CD14-positive monocyte (primary cell): ENCODE results near the gene PKD1L1. TPM values are rescaled to one million over a fixed set of nuclear protein-coding genes. Genes with fewer than 3 reads are reported as not detected.
A peak's percentile ranks its signal among the peaks of the same experiment; 100 is the strongest.

Experiments used
- DNase-seq, 3 donors: peaks; one replicate each; pipeline ENCODE4 v3.0.0-alpha.2; 2011 to 2022
- H2AFZ ChIP-seq: 2 replicates; pipeline ENCODE4 v1.6.0; 2012; ENCODE audit warnings: mild to moderate bottlenecking, low read depth, low read length, inconsistent platforms; ENCODE audit not compliant: insufficient read depth, poor library complexity, severe bottlenecking
- H3K27ac ChIP-seq, 2 donors: 1 replicate in 1 of 2; 2 replicates in 1 of 2; pipeline ENCODE4 v1.5.1; 2012 to 2013; ENCODE audit warnings: low read length in 2 of 2, control low read depth in 1 of 2, inconsistent platforms in 1 of 2, low read depth in 1 of 2, mild to moderate bottlenecking in 1 of 2
- H3K27me3 ChIP-seq, 2 donors: one replicate each; pipeline versions ENCODE4 v1.6.0 to v1.6.1; 2011 to 2013; ENCODE audit warnings: low read length in 2 of 2; ENCODE audit not compliant: control insufficient read depth in 2 of 2, insufficient read depth in 2 of 2
- H3K36me3 ChIP-seq, 2 donors: replicated peaks in 1 of 2; 1 replicate in 1 of 2; 2 replicates in 1 of 2; pipeline versions ENCODE4 v1.5.1 to v1.6.1; 2012 to 2013; ENCODE audit warnings: low read length in 2 of 2, control low read depth in 1 of 2, inconsistent platforms in 1 of 2, mild to moderate bottlenecking in 1 of 2; ENCODE audit not compliant: insufficient read depth in 2 of 2, control insufficient read depth in 1 of 2
- H3K4me1 ChIP-seq, 2 donors: 1 replicate in 1 of 2; 2 replicates in 1 of 2; pipeline versions ENCODE4 v1.5.1 to v1.6.1; 2012 to 2013; ENCODE audit warnings: low read length in 2 of 2, control low read depth in 1 of 2, inconsistent platforms in 1 of 2, mild to moderate bottlenecking in 1 of 2, moderate library complexity in 1 of 2; ENCODE audit not compliant: insufficient read depth in 2 of 2, control insufficient read depth in 1 of 2
- H3K4me2 ChIP-seq: replicated peaks from 2 replicates; pipeline ENCODE3; 2012; ENCODE audit warnings: low read length, moderate library complexity, mild to moderate bottlenecking; ENCODE audit not compliant: poor library complexity, severe bottlenecking; ENCODE audit errors: extremely low read depth
- H3K4me3 ChIP-seq, 3 experiments: fragments of 200-600 bp in 1 of 3; sonication (generic) in 1 of 3; replicated peaks in 1 of 3; 1 replicate in 2 of 3; 2 replicates in 1 of 3; pipeline ENCODE4 v1.5.1; 2011 to 2013; ENCODE audit warnings: low read length in 3 of 3, mild to moderate bottlenecking in 3 of 3, control low read depth in 2 of 3, low read depth in 2 of 3, inconsistent platforms in 1 of 3, moderate library complexity in 1 of 3
- H3K79me2 ChIP-seq: 2 replicates; pipeline ENCODE4 v1.6.0; 2012; ENCODE audit warnings: mild to moderate bottlenecking, control low read depth, inconsistent platforms, low read length, moderate library complexity; ENCODE audit not compliant: insufficient read depth
- H3K9ac ChIP-seq: 2 replicates; pipeline ENCODE4 v1.6.0; 2017; ENCODE audit warnings: low read length, mild to moderate bottlenecking; ENCODE audit not compliant: insufficient read depth, poor library complexity, severe bottlenecking
- H3K9me3 ChIP-seq, 2 donors: replicated peaks in 1 of 2; 1 replicate in 1 of 2; 2 replicates in 1 of 2; pipeline versions ENCODE4 v1.5.1 to v1.6.1; 2012 to 2013; ENCODE audit warnings: low read length in 2 of 2, control low read depth in 1 of 2; ENCODE audit not compliant: control insufficient read depth in 1 of 2, insufficient read depth in 1 of 2
- H4K20me1 ChIP-seq: 2 replicates; pipeline ENCODE4 v1.6.0; 2012; ENCODE audit warnings: mild to moderate bottlenecking, low read length, control low read depth, moderate library complexity; ENCODE audit not compliant: insufficient read depth
- H3K27ac Mint-ChIP-seq, 7 donors: one replicate each; pipeline ENCODE4 v1.8.0; 2020; ENCODE audit warnings: mild to moderate bottlenecking in 7 of 7, mixed read lengths in 7 of 7, moderate library complexity in 6 of 7, inconsistent platforms in 2 of 7
- H3K27me3 Mint-ChIP-seq, 3 donors: one replicate each; pipeline ENCODE4 v1.8.0; 2021 to 2022; ENCODE audit warnings: low read depth in 3 of 3, mild to moderate bottlenecking in 3 of 3, mixed read lengths in 3 of 3, moderate library complexity in 3 of 3, inconsistent platforms in 1 of 3
- H3K36me3 Mint-ChIP-seq, 2 donors: one replicate each; pipeline ENCODE4 v1.8.0; 2020; ENCODE audit warnings: mixed read lengths in 2 of 2, inconsistent platforms in 1 of 2, mild to moderate bottlenecking in 1 of 2
- H3K4me1 Mint-ChIP-seq: one replicate; pipeline ENCODE4 v1.8.0; 2020; ENCODE audit warnings: mild to moderate bottlenecking, mixed read lengths
- H3K4me3 Mint-ChIP-seq, 2 donors: one replicate each; pipeline ENCODE4 v1.8.0; 2020; ENCODE audit warnings: mild to moderate bottlenecking in 2 of 2, mixed read lengths in 2 of 2, moderate library complexity in 1 of 2
- H3K9me3 Mint-ChIP-seq, 7 donors: one replicate each; pipeline ENCODE4 v1.8.0; 2020 to 2022; ENCODE audit warnings: mixed read lengths in 7 of 7, mild to moderate bottlenecking in 6 of 7, moderate library complexity in 6 of 7, inconsistent platforms in 2 of 7
- CTCF ChIP-seq: fragments of 200-600 bp; IDR thresholded peaks from one replicate; pipeline ENCODE4 v1.8.0; 2022; ENCODE audit warnings: antibody characterized with exemption, mild to moderate bottlenecking
- WGBS: methylation state at CpG from one replicate; pipeline ENCODE4 v1.1.5; 2013; ENCODE audit warnings: missing lambda C conversion rate; ENCODE audit not compliant: insufficient coverage; 5-methylcytosine and 5-hydroxymethylcytosine counted together
- intact Hi-C, 2 donors: fragments of 100-400 bp; cut with micrococcal nuclease; formaldehyde crosslinking; loops; one replicate each; pipeline versions ENCODE4 v1.15.0 to v1.15.1; 2023
- polyA plus RNA-seq, 3 donors: library from polyadenylated mRNA; depleted of rRNA in 1 of 3; unstranded in 2 of 3; stranded (reverse) in 1 of 3; fragments of 300-500 nt in 2 of 3; fragments of >200 nt in 1 of 3; fragmentation: Illumina TruSeq in 2 of 3; gene quantifications; 1 replicate in 2 of 3; 2 replicates in 1 of 3; pipeline ENCODE4 v1.2.3, GENCODE V29; 2012 to 2021

PKD1L1 gene
- polyA plus RNA-seq, 3 donors = 0.19 TPM; not detected in 2

GRCh38 chr7:47901542-47901941 lies 46.7 kb downstream of the PKD1L1 start:
- intact Hi-C loops = no loop called here
- Histone ChIP-seq H3K79me2 (no peaks in the 10 kb centered on the region), H3K36me3 (no peaks in the 10 kb centered on the region), H3K9ac (no peak overlapping the region), H3K4me2 (no peak overlapping the region), H3K27ac (no peak overlapping the region), H3K27me3 (no peaks in the 10 kb centered on the region), H2AFZ (no peak overlapping the region), H4K20me1 (no peaks in the 10 kb centered on the region), H3K4me1 (no peaks in the 10 kb centered on the region), H3K9me3 (no peaks in the 10 kb centered on the region), H3K4me3 (no peak overlapping the region)
- DNase-seq = no peak
- H3K27ac Mint-ChIP-seq = peak overlapping the region in 1 of 7 donors; percentile 33
- H3K36me3 Mint-ChIP-seq = no peaks in the 10 kb centered on the region
- no peaks in the 10 kb centered on the region for H3K4me1 Mint-ChIP-seq
- H3K4me3 Mint-ChIP-seq = no peak overlapping the region
- no peaks in the 10 kb centered on the region for H3K9me3 Mint-ChIP-seq
- 98% methylated on average over 8 of the region's 11 CpGs for WGBS
- TF ChIP-seq CTCF = no peak
- H3K27me3 Mint-ChIP-seq = peaks cover 2 to 3% (median 2%) of the 10 kb centered on the region in 3 donors

- 84% methylated on average over 3 of the region's 4 CpGs for WGBS
- Histone ChIP-seq H3K4me1 (no peaks in the 10 kb centered on the region), H3K27ac (no peak overlapping the region), H3K27me3 (no peaks in the 10 kb centered on the region), H2AFZ (no peak overlapping the region), H4K20me1 (no peaks in the 10 kb centered on the region), H3K9me3 (no peaks in the 10 kb centered on the region), H3K4me2 (no peak overlapping the region), H3K79me2 (no peaks in the 10 kb centered on the region), H3K9ac (no peak overlapping the region), H3K4me3 (no peak overlapping the region), H3K36me3 (no peaks in the 10 kb centered on the region)
- Mint-ChIP-seq H3K4me1 (no peaks in the 10 kb centered on the region), H3K27me3 (peaks cover 2 to 3% (median 2%) of the 10 kb centered on the region in 3 donors), H3K27ac (no peak overlapping the region), H3K9me3 (no peaks in the 10 kb centered on the region), H3K4me3 (no peak overlapping the region), H3K36me3 (no peaks in the 10 kb centered on the region)
- intact Hi-C loops = no loop called here
- TF ChIP-seq CTCF = no peak
- DNase-seq = no peak
Observed at GRCh38 chr7:47897831-47898230, 50.4 kb downstream of the PKD1L1 start.
